H1 (cell line): ENCODE results near the gene NXT1. TPM values are rescaled to one million over a fixed set of nuclear protein-coding genes. Genes with fewer than 3 reads are reported as not detected.

Experiments
- CTCF ChIA-PET: fragments of 300-600 bp; sonication (Branson Sonifier 250); formaldehyde crosslinking; loops from one replicate; lab custom pipeline; 2021; ENCODE audit not compliant: partially characterized antibody; lab: Charles Lee
- POLR2A ChIA-PET: fragments of 300-600 bp; sonication (Branson Sonifier 250); formaldehyde crosslinking; loops from one replicate; lab custom pipeline; 2021; ENCODE audit warnings: inconsistent platforms; ENCODE audit not compliant: partially characterized antibody; lab: Charles Lee
- DNase-seq, 2 experiments: peaks; one replicate each; pipeline versions ENCODE4 v3.0.0 to v3.0.0-alpha.2; 2010 to 2022; ENCODE audit warnings: low spot score in 2 of 2, low read depth in 1 of 2, mixed read lengths in 1 of 2
- FAIRE-seq: peaks from 2 replicates; lab custom pipeline; 2011; peaks lifted over from hg19 to GRCh38; lab: Jason Lieb, UNC
- H2AFZ ChIP-seq: 2 replicates; pipeline ENCODE4 v1.8.1; 2012; ENCODE audit warnings: low read length, inconsistent platforms
- H2AK5ac ChIP-seq: 2 replicates; pipeline ENCODE4 v1.6.1; 2013; ENCODE audit warnings: low read depth, low read length
- H2BK120ac ChIP-seq: replicated peaks from 2 replicates; pipeline ENCODE3; 2013; ENCODE audit warnings: low read depth, low read length, inconsistent platforms
- H2BK12ac ChIP-seq: 2 replicates; pipeline ENCODE4 v1.6.1; 2013; ENCODE audit warnings: low read depth, low read length
- H2BK15ac ChIP-seq: 2 replicates; pipeline ENCODE4 v1.6.1; 2013; ENCODE audit warnings: low read length
- H2BK20ac ChIP-seq: 2 replicates; pipeline ENCODE4 v1.6.1; 2013; ENCODE audit warnings: low read length
- H2BK5ac ChIP-seq: 2 replicates; pipeline ENCODE4 v1.6.1; 2013; ENCODE audit warnings: low read depth, low read length
- H3K14ac ChIP-seq: 2 replicates; pipeline ENCODE4 v1.6.1; 2013; ENCODE audit warnings: inconsistent platforms; ENCODE audit not compliant: insufficient read length
- H3K18ac ChIP-seq: 2 replicates; pipeline ENCODE4 v1.6.1; 2013; ENCODE audit warnings: low read length; ENCODE audit errors: extremely low read depth
- H3K23ac ChIP-seq: 2 replicates; pipeline ENCODE4 v1.6.1; 2013; ENCODE audit warnings: inconsistent platforms; ENCODE audit not compliant: insufficient read length
- H3K23me2 ChIP-seq: 2 replicates; pipeline ENCODE4 v1.6.1; 2013; ENCODE audit warnings: low read depth, low read length
- H3K27ac ChIP-seq: 2 replicates; pipeline ENCODE4 v1.6.1; 2011; ENCODE audit warnings: low read depth, low read length, inconsistent platforms
- H3K27me3 ChIP-seq, 4 experiments: replicated peaks in 1 of 4; 1 replicate in 1 of 4; 2 replicates in 3 of 4; pipeline versions ENCODE4 v1.6.1 to v1.8.1; 2011 to 2013; ENCODE audit warnings: low read length in 3 of 4, mild to moderate bottlenecking in 3 of 4, inconsistent platforms in 2 of 4, mixed read lengths in 2 of 4, moderate library complexity in 1 of 4; ENCODE audit not compliant: control insufficient read depth in 3 of 4, insufficient read depth in 3 of 4; ENCODE audit errors: extremely low read depth in 1 of 4
- H3K36me3 ChIP-seq, 4 experiments: 2 replicates each; pipeline versions ENCODE4 v1.6.1 to v1.8.1; 2011 to 2013; ENCODE audit warnings: mild to moderate bottlenecking in 4 of 4, low read length in 3 of 4, moderate library complexity in 2 of 4, control low read depth in 1 of 4, inconsistent platforms in 1 of 4; ENCODE audit not compliant: insufficient read depth in 4 of 4, control insufficient read depth in 2 of 4
- H3K4ac ChIP-seq: replicated peaks from 2 replicates; pipeline ENCODE3; 2013; ENCODE audit warnings: low read length, low read depth, mixed read lengths, inconsistent platforms; ENCODE audit not compliant: insufficient read length
- H3K4me1 ChIP-seq, 4 experiments: replicated peaks in 1 of 4; 1 replicate in 1 of 4; 2 replicates in 3 of 4; pipeline versions ENCODE4 v1.6.1 to v1.8.1; 2011 to 2013; ENCODE audit warnings: low read length in 3 of 4, inconsistent platforms in 2 of 4, mixed read lengths in 1 of 4; ENCODE audit not compliant: insufficient read depth in 4 of 4, control insufficient read depth in 3 of 4
- H3K4me2 ChIP-seq, 2 experiments: 2 replicates each; pipeline versions ENCODE4 v1.6.1 to v1.8.1; 2011 to 2013; ENCODE audit warnings: low read depth in 2 of 2, low read length in 2 of 2, control low read depth in 1 of 2, inconsistent platforms in 1 of 2, mild to moderate bottlenecking in 1 of 2; ENCODE audit not compliant: insufficient read depth in 1 of 2
- H3K4me3 ChIP-seq, 4 experiments: fragments of 200-600, 300-600 bp in 1 of 4; sonication (generic), shearing (Covaris generic), sonication (Bioruptor Twin) in 1 of 4; 2 replicates each; pipeline versions ENCODE4 v1.5.1 to v1.8.1; 2011 to 2016; ENCODE audit warnings: low read length in 4 of 4, low read depth in 3 of 4, control low read depth in 2 of 4, inconsistent platforms in 2 of 4, mild to moderate bottlenecking in 2 of 4, mixed read lengths in 1 of 4, moderate library complexity in 1 of 4; ENCODE audit not compliant: insufficient read depth in 2 of 4; ENCODE audit errors: extremely low read depth in 1 of 4
- H3K56ac ChIP-seq: replicated peaks from 2 replicates; pipeline ENCODE3; 2013; ENCODE audit warnings: low read depth, mild to moderate bottlenecking, mixed read lengths, low read length, inconsistent platforms; ENCODE audit not compliant: insufficient read length
- H3K79me1 ChIP-seq: 2 replicates; pipeline ENCODE4 v1.6.1; 2013; ENCODE audit warnings: low read depth, low read length, control low read depth
- H3K79me2 ChIP-seq, 2 experiments: 2 replicates each; pipeline versions ENCODE4 v1.6.1 to v1.8.1; 2012 to 2013; ENCODE audit warnings: low read length in 2 of 2, mild to moderate bottlenecking in 2 of 2, inconsistent platforms in 1 of 2; ENCODE audit not compliant: insufficient read depth in 2 of 2, control insufficient read depth in 1 of 2
- H3K9ac ChIP-seq, 4 experiments: replicated peaks in 1 of 4; 1 replicate in 1 of 4; 2 replicates in 3 of 4; pipeline versions ENCODE4 v1.6.1 to v1.8.1; 2011 to 2013; ENCODE audit warnings: low read depth in 3 of 4, low read length in 3 of 4, control low read depth in 2 of 4, mild to moderate bottlenecking in 2 of 4, moderate library complexity in 2 of 4, inconsistent platforms in 1 of 4; ENCODE audit errors: extremely low read depth in 1 of 4
- H3K9me3 ChIP-seq, 2 experiments: 2 replicates each; pipeline versions ENCODE4 v1.6.1 to v1.8.1; 2012 to 2013; ENCODE audit warnings: mild to moderate bottlenecking in 2 of 2, moderate library complexity in 2 of 2, control low read depth in 1 of 2, inconsistent platforms in 1 of 2, low read depth in 1 of 2, low read length in 1 of 2, mixed read lengths in 1 of 2; ENCODE audit not compliant: insufficient read depth in 2 of 2
- H4K20me1 ChIP-seq, 2 experiments: replicated peaks in 1 of 2; 2 replicates each; pipeline versions ENCODE3 to v1.8.1; 2011 to 2013; ENCODE audit warnings: inconsistent platforms in 2 of 2, low read length in 2 of 2, mild to moderate bottlenecking in 1 of 2; ENCODE audit not compliant: insufficient read depth in 2 of 2, control insufficient read depth in 1 of 2
- H4K5ac ChIP-seq: 2 replicates; pipeline ENCODE4 v1.6.1; 2013; ENCODE audit warnings: low read length, low read depth, mixed read lengths, inconsistent platforms; ENCODE audit not compliant: insufficient read length
- H4K8ac ChIP-seq: 2 replicates; pipeline ENCODE4 v1.8.0; 2013; ENCODE audit warnings: mild to moderate bottlenecking, moderate library complexity, low read length, inconsistent platforms; ENCODE audit not compliant: insufficient read depth; ENCODE audit errors: extremely low read depth
- H4K91ac ChIP-seq: replicated peaks from 2 replicates; pipeline ENCODE3; 2013; ENCODE audit warnings: low read length, mixed read lengths, inconsistent platforms; ENCODE audit not compliant: insufficient read length
- CREB1 ChIP-seq: IDR thresholded peaks from 2 replicates; pipeline ENCODE4 v1.6.1; 2012; ENCODE audit warnings: inconsistent platforms
- CTBP2 ChIP-seq: IDR thresholded peaks from 2 replicates; pipeline ENCODE4 v1.7.0; 2011; ENCODE audit warnings: borderline replicate concordance, mild to moderate bottlenecking, moderate library complexity, mixed read lengths, low read length; ENCODE audit not compliant: insufficient read depth, insufficient read length
- EZH2 ChIP-seq: fragments of 200-600 bp; sonication (generic); IDR thresholded peaks from 2 replicates; pipeline ENCODE4 v1.7.1; 2012; ENCODE audit warnings: low read depth, mild to moderate bottlenecking, moderate library complexity, low read length, inconsistent platforms; ENCODE audit not compliant: severe bottlenecking
- JUN ChIP-seq: IDR thresholded peaks from 2 replicates; pipeline ENCODE4 v1.6.1; 2011; ENCODE audit warnings: low read depth, mild to moderate bottlenecking, improper control_type of control experiment, low read length
- KDM1A ChIP-seq: fragments of 200-600, 300-600 bp; sonication (generic); IDR thresholded peaks from 2 replicates; pipeline ENCODE4 v1.7.1; 2016; ENCODE audit warnings: mild to moderate bottlenecking, low read length, borderline replicate concordance
- RAD21 ChIP-seq, 2 experiments: IDR thresholded peaks in 1 of 2; conservative IDR thresholded peaks in 1 of 2; 2 replicates each; pipeline ENCODE4 v1.6.1; 2011; ENCODE audit warnings: low read depth in 2 of 2, low read length in 2 of 2, improper control_type of control experiment in 1 of 2, inconsistent platforms in 1 of 2, mild to moderate bottlenecking in 1 of 2, moderate library complexity in 1 of 2
- RNF2 ChIP-seq: fragments of 200-900, 300-1000 bp; sonication (generic); IDR thresholded peaks from 2 replicates; pipeline ENCODE4 v1.7.1; 2016; ENCODE audit warnings: borderline replicate concordance, low read depth, mild to moderate bottlenecking, antibody characterized with exemption, low read length; ENCODE audit not compliant: poor library complexity, severe bottlenecking; ENCODE audit errors: missing control alignments
- SP1 ChIP-seq: IDR thresholded peaks from 2 replicates; pipeline ENCODE4 v1.6.1; 2011; ENCODE audit warnings: low read depth, low read length
- TAF7 ChIP-seq: optimal IDR thresholded peaks from 2 replicates; pipeline ENCODE3; 2011; ENCODE audit warnings: low read depth, mild to moderate bottlenecking, inconsistent platforms, low read length, moderate library complexity, borderline replicate concordance
- YY1 ChIP-seq: IDR thresholded peaks from 2 replicates; pipeline ENCODE4 v1.6.1; 2011; ENCODE audit warnings: low read depth, mild to moderate bottlenecking, low read length
- WGBS, 2 experiments: shearing (Covaris generic) in 1 of 2; methylation state at CpG; one replicate each; pipeline versions ENCODE4 v1.1.6 to v1.1.7; 2013 to 2015; ENCODE audit warnings: low lambda C conversion rate in 2 of 2, mixed read lengths in 2 of 2, inconsistent platforms in 1 of 2, low coverage in 1 of 2, missing lambda C conversion rate in 1 of 2; ENCODE audit not compliant: insufficient replicate concordance in 2 of 2, insufficient coverage in 1 of 2, insufficient read length in 1 of 2; ENCODE audit errors: extremely low coverage in 1 of 2, missing lambda C conversion rate in 1 of 2; 5-methylcytosine and 5-hydroxymethylcytosine counted together
- polyA plus RNA-seq, 7 experiments: library from polyadenylated mRNA; depleted of rRNA in 3 of 7; stranded (reverse) in 5 of 7; unstranded in 2 of 7; fragments of >200 nt in 5 of 7; fragments of 200-250 nt in 2 of 7; gene quantifications; 1 replicate in 5 of 7; 2 replicates in 1 of 7; 4 replicates in 1 of 7; pipeline versions ENCODE4 v1.2.1 to v1.2.3, GENCODE V29; 2011 to 2013; ENCODE audit warnings: missing spikeins in 2 of 7, mixed read lengths in 2 of 7
- total RNA-seq: library from RNA; stranded (reverse); fragmentation: NEBNext Ultra II Directional; extraction: Animal tissue kit (Norgen Biotek cat#: 25700); gene quantifications from 2 replicates; pipeline ENCODE4 v1.2.1, GENCODE V29; 2021

Gene NXT1
- total and polyA plus RNA-seq, 2 of the 8 experiments (the other 6 are each of a cell fraction or from before 2014, with no cell fraction given), result 23.1 to 26.5 TPM

DNA sequence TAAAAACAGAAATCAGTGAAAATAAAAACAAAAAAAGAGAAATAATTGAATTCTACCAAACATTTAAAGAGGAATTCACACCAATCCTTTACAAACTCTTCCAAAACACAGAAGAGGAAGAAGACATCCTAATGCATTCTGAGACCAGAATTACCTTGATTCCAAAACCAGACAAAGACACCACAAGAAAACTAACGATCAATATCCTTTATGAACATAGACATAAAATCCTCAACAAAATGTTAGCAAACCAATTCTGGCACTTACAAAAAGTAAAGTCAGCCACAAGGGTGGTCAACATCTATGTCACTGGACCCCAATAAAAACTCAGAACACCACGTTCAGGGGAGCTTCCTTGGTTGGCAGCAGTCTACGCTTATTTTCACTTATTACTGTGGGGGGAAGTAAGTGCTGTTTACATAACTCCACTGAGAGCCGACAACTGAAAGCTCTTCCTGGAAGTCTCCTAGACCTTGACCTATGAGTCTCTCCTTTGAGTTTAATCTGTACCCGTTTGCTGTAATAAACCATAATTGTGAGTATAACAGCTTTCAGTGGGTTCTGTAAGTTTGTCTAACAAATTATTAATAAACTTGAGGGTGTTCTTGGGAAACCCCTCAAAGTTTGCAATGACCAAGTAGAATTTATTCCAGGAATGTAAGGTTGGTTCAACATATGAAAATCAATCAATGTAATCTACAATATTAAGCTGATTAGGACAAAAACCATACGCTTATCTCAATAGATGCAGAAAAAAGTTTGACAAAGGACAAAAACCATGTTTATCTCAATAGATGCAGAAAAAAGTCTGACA lies 35.9 kb downstream of the NXT1 start:
- ChIA-PET POLR2A (no interaction called here), CTCF (no interaction called here)
- DNase-seq (no peak), FAIRE-seq (no peak)
- Histone ChIP-seq H3K27me3 (no peaks in the 10 kb centered on the region), H4K8ac (no peak overlapping the region), H3K79me2 (peaks cover 0 to 21% of the 10 kb centered on the region in 2 experiments; a peak in 2 of 4 replicates), H3K18ac (no peak overlapping the region), H4K20me1 (no peaks in the 10 kb centered on the region), H3K27ac (no peak overlapping the region), H3K79me1 (peaks cover 9% of the 10 kb centered on the region), H2BK120ac (no peak overlapping the region), H2AFZ (no peak overlapping the region), H4K91ac (no peak overlapping the region), H3K56ac (no peak overlapping the region), H3K14ac (no peak overlapping the region), H3K9ac (no peak overlapping the region), H3K23me2 (no peaks in the 10 kb centered on the region; the same call in 1 of the 2 replicates), H3K4me3 (no peak overlapping the region), H3K4me2 (no peak overlapping the region), H3K36me3 (peaks cover 0 to 18% (median 7%) of the 10 kb centered on the region in 4 experiments; a peak in 5 of 8 replicates), H2AK5ac (no peak overlapping the region), H2BK20ac (no peak overlapping the region), H3K4ac (no peak overlapping the region), H2BK15ac (no peak overlapping the region), H3K4me1 (peaks cover 0 to 7% (median 5%) of the 10 kb centered on the region in 4 experiments; a peak in 5 of 7 replicates), H3K9me3 (no peaks in the 10 kb centered on the region), H2BK12ac (no peak overlapping the region), H3K23ac (no peak overlapping the region), H4K5ac (no peak overlapping the region), H2BK5ac (no peak overlapping the region)
- 81% methylated on average over 6 of the region's 6 CpGs; no CpG with 5 or more reads in 1 of the 2 experiments for WGBS, 2 experiments
- no peak for TF ChIP-seq TAF7
- TF ChIP-seq EZH2, result no peak
- no peak for TF ChIP-seq CREB1
- TF ChIP-seq CTBP2, result no peak
- no peak for TF ChIP-seq KDM1A
- TF ChIP-seq YY1, result no peak
- no peak for TF ChIP-seq RAD21 (IDR thresholded peaks at IDR 0.05 in 1 of 2, conservative IDR thresholded peaks at IDR 0.05 in 1 of 2; ENCODE audit: low read depth in 2 of 2, low read length in 2 of 2)
- no peak for TF ChIP-seq RNF2
- TF ChIP-seq SP1, result no peak
- TF ChIP-seq JUN, result no peak
